HEK293T (cell line): ENCODE data around the gene CCDC69.

Source experiments
- CTCF ChIA-PET: fragments of 350-600 bp; formaldehyde crosslinking; extraction: SDS; loops from one replicate; lab custom pipeline; 2021; ENCODE audit warnings: antibody characterized with exemption, inconsistent platforms; lab: Yijun Ruan, JAX
- POLR2A ChIA-PET: fragments of 350-600 bp; formaldehyde crosslinking; extraction: SDS; loops from one replicate; lab custom pipeline; 2020; ENCODE audit warnings: antibody characterized with exemption, inconsistent platforms; lab: Yijun Ruan, JAX
- DNase-seq: peaks from one replicate; pipeline ENCODE4 v3.0.0; 2012; ENCODE audit warnings: mixed read lengths; ENCODE audit errors: extremely low spot score
- ARNT ChIP-seq: fragments of 450-650 bp; IDR thresholded peaks from 2 replicates; pipeline ENCODE4 v1.6.1; 2017; ENCODE audit warnings: mild to moderate bottlenecking
- BHLHE40 ChIP-seq: fragments of 450-650 bp; IDR thresholded peaks from 2 replicates; pipeline ENCODE4 v1.6.1; 2016; ENCODE audit warnings: mild to moderate bottlenecking, moderate library complexity, borderline replicate concordance
- CTBP1 ChIP-seq: fragments of 450-650 bp; IDR thresholded peaks from 2 replicates; pipeline ENCODE4 v1.6.1; 2016; ENCODE audit warnings: borderline replicate concordance
- ELF4 ChIP-seq: fragments of 450-650 bp; IDR thresholded peaks from 2 replicates; pipeline ENCODE4 v1.6.1; 2017; ENCODE audit warnings: antibody characterized with exemption
- FOXA1 ChIP-seq: fragments of 450-650 bp; IDR thresholded peaks from 2 replicates; pipeline ENCODE4 v1.6.1; 2016; ENCODE audit warnings: mild to moderate bottlenecking
- FOXK2 ChIP-seq: fragments of 450-650 bp; IDR thresholded peaks from 2 replicates; pipeline ENCODE4 v1.6.1; 2016; ENCODE audit warnings: mild to moderate bottlenecking
- FOXM1 ChIP-seq: fragments of 450-650 bp; IDR thresholded peaks from 2 replicates; pipeline ENCODE4 v1.6.1; 2017; ENCODE audit warnings: mild to moderate bottlenecking, borderline replicate concordance
- HDGF ChIP-seq: fragments of 450-650 bp; IDR thresholded peaks from 2 replicates; pipeline ENCODE4 v1.6.1; 2017; ENCODE audit warnings: antibody characterized with exemption, borderline replicate concordance
- L3MBTL2 ChIP-seq: fragments of 450-650 bp; conservative IDR thresholded peaks from 2 replicates; pipeline ENCODE4 v1.6.1; 2016; ENCODE audit warnings: mild to moderate bottlenecking
- LEF1 ChIP-seq: fragments of 450-650 bp; IDR thresholded peaks from 2 replicates; pipeline ENCODE4 v1.6.1; 2017; ENCODE audit warnings: mild to moderate bottlenecking, borderline replicate concordance
- NFRKB ChIP-seq: fragments of 450-650 bp; IDR thresholded peaks from 2 replicates; pipeline ENCODE4 v1.6.1; 2016; ENCODE audit warnings: mild to moderate bottlenecking, moderate library complexity
- SP1 ChIP-seq: fragments of 450-650 bp; IDR thresholded peaks from 2 replicates; pipeline ENCODE4 v1.6.1; 2017
- SUZ12 ChIP-seq: fragments of 450-650 bp; IDR thresholded peaks from 2 replicates; pipeline ENCODE4 v1.6.1; 2016; ENCODE audit warnings: mild to moderate bottlenecking
- TARDBP ChIP-seq: fragments of 450-650 bp; IDR thresholded peaks from 2 replicates; pipeline ENCODE4 v1.6.1; 2016
- ZNF384 ChIP-seq: fragments of 450-650 bp; IDR thresholded peaks from 2 replicates; pipeline ENCODE4 v1.6.1; 2016
- TF ChIP-seq, protein P1 (sequence below): fragments of 450-650 bp; IDR thresholded peaks from 2 replicates; pipeline ENCODE4 v1.6.1; 2016

The CCDC69 gene

DNA sequence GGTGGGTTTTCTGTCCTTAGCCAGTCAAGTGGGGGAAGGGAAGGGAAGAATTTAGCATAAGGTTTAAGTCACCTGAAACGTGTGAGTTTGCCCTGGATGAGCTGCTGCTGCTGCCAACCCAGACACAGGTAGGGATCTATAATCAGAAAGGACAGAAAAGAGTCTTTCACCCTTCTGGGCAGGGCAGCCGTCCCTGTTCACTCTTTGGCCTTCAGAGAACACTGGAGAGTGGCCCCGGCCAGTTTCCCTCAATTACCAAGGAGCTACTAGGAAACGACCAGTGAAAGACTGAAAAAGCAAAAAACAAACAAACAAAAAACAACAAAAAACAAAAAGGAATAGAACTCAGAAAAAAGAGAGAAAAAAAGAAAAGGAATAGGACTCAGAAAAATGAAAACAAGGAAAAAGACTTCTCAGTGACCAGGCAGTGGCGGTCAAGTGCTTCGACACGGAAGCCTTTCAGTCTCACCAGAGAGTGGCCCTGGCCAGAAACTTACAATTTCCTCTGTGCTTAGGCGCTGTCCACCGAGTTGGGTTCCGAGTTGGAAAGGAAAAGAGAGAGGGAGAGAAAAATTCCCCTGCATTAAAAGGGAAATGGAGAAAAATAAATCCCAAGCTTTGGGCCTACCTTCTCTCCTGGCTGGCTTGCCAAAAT is 26.6 kb upstream of the CCDC69 start:
- POLR2A ChIA-PET = no interaction called here
- TF ChIP-seq BHLHE40 (no peak), ARNT (no peak), ZNF384 (no peak), CTBP1 (no peak), HDGF (no peak), ELF4 (no peak), SP1 (no peak), FOXM1 (no peak), LEF1 (no peak), TARDBP (no peak), FOXA1 (no peak), SUZ12 (no peak), L3MBTL2 (no peak), FOXK2 (no peak), NFRKB (no peak)
- TF ChIP-seq, protein P1, sequence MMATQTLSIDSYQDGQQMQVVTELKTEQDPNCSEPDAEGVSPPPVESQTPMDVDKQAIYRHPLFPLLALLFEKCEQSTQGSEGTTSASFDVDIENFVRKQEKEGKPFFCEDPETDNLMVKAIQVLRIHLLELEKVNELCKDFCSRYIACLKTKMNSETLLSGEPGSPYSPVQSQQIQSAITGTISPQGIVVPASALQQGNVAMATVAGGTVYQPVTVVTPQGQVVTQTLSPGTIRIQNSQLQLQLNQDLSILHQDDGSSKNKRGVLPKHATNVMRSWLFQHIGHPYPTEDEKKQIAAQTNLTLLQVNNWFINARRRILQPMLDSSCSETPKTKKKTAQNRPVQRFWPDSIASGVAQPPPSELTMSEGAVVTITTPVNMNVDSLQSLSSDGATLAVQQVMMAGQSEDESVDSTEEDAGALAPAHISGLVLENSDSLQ = no peak
- CTCF ChIA-PET = interaction anchor here (1.1 to 1.2 kb wide), 2 partner anchors 10 to 12 kb away, joined by 3 to 4 read pairs; no protein-coding TSS in a partner anchor
- no peak for DNase-seq

DNA sequence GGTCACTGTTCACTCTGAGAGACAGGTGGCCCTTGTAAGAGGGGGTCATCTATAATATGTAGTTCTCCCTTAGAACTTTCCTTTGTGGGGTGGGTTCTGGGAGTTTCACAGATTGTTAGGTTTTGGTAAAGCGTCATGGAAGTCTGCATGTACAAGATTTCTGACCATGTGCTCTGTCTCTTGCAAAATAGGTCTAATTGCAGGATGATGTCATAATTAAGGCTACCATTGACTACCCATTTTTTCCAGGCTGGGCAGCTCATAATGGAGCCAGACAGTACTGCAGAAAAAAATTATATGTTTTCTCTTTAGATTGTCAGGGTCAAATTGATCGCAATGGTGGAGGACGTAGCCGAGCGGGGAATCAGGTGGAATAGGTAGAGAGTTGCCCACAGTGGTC is 25.4 kb upstream of the CCDC69 start:
- CTCF ChIA-PET = interaction anchor here (1.9 kb wide), 1 partner anchor 10 kb away, joined by 4 read pairs; no protein-coding TSS in a partner anchor

DNA sequence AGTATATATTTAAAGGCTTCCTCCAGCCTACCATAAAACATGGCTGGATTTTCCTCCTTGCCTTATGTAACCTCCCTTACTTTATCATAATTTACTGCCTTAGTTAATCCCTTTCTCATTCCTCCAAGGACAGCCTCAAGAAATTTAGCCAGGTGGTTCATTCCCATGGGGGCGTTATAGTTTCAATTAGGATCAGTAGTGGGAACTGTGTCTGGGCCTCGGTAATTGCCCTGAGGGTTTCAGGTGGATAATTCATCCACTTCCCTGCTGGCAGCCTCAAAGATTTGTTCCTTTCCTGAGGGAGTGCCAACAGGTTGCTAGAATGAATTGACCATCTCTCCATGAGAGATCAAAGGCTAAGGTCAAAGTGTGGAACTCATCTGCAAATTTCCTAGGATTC is 24.8 kb upstream of the CCDC69 start:
- no peak for DNase-seq
- ChIA-PET CTCF (interaction anchor here (1.9 kb wide), 1 partner anchor 10 kb away, joined by 4 read pairs; no protein-coding TSS in a partner anchor), POLR2A (no interaction called here)
- TF ChIP-seq LEF1 (no peak), NFRKB (no peak), FOXK2 (no peak), ELF4 (no peak), L3MBTL2 (no peak), CTBP1 (no peak)

More for the DNA sequence above, 25.4 kb upstream of the CCDC69 start:
- TF ChIP-seq ZNF384 (no peak), NFRKB (no peak), HDGF (no peak), SUZ12 (no peak), BHLHE40 (no peak), FOXM1 (no peak), L3MBTL2 (no peak), LEF1 (no peak), FOXA1 (no peak)
- TF ChIP-seq, protein P1 = no peak
- no peak for DNase-seq
- POLR2A ChIA-PET = no interaction called here

DNA sequence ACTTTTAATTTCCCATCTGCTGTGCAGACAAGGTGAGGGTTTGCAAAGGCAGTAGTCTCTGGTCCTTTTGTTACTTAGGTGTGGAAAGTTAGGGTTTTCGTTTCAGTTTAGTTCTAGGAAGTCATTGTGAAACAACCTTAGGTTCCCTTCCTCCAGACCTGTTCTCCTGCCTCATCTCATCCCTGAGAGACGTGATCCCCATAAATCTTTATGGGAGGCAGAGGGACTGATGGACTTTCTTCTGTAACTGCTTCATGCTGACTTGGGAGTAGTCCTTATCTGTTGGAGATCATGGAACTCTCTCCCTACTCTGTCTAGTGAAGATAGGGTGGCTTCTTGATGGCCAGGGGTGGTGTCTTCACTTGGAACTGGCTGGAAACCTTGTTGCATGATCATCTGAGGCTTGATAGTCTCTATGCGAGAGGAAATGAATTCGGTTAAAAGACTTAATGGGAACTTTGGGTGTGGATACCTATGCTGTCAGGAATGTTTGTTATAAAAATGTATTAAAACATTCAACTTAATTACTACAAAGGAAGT is 21.9 kb upstream of the CCDC69 start:
- DNase-seq = no peak
- TF ChIP-seq LEF1 (no peak), FOXM1 (no peak), SP1 (no peak), ARNT (no peak), ELF4 (no peak), BHLHE40 (no peak), FOXK2 (no peak), L3MBTL2 (no peak), SUZ12 (no peak), TARDBP (no peak), ZNF384 (no peak), CTBP1 (no peak), FOXA1 (no peak)
- TF ChIP-seq, protein P1 = no peak
- CTCF ChIA-PET = no interaction called here
- POLR2A ChIA-PET = no interaction called here

DNA sequence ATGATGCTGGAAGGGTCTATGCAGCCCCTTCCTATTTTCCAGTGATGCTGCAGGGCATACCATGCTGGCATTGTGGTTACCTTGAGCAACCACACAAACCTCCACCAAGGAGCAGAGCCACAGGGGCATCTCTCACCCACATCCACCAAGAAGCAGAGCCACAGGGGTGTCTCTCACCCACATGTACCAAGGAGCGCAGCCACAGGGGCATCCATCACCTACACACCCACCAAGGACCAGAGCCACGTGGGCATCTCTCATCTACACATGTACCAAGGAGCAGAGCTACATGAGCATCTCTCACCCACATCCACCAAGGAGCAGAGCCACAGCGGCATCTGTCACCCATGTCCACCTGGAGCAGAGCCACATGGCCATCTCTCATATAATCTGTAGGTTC is 20.3 kb upstream of the CCDC69 start:
- DNase-seq = no peak
- CTCF ChIA-PET = no interaction called here
- POLR2A ChIA-PET = no interaction called here
- TF ChIP-seq NFRKB = no peak
- no peak for TF ChIP-seq L3MBTL2
- TF ChIP-seq, protein P1 = no peak
- no peak for TF ChIP-seq TARDBP
- TF ChIP-seq SUZ12 = no peak

DNA sequence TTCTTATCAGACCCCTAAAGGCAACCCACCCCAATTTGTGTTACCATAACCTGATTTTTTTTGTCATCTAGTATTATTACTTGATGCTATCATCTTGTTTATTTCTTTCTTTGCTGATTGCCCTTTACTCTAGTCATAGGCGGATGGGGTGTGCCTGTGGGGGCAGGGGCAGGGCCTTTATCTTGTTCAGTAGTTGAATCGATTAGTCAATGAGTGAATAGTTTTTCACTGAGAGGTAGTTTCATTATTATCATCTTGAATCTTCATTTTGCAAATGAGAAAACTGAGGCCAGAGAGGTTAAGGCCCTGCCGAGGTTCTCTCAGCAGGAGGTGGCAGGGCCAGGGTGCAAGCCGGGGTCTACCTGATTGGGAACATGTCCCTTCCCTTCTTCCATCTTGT is 19.7 kb upstream of the CCDC69 start:
- TF ChIP-seq SUZ12 (no peak), SP1 (no peak), LEF1 (no peak), BHLHE40 (no peak), ZNF384 (no peak), ELF4 (no peak), FOXA1 (no peak), CTBP1 (no peak)
- TF ChIP-seq, protein P1 = no peak
- CTCF ChIA-PET = no interaction called here
- DNase-seq = no peak
- POLR2A ChIA-PET = no interaction called here
